Esophagus muscularis mucosa (tissue), 4 donors: ENCODE results near the gene WWC1. TPM values are rescaled to one million over a fixed set of nuclear protein-coding genes. Genes with fewer than 3 reads are reported as not detected.
A peak's percentile ranks its signal among the peaks of the same experiment; 100 is the strongest.

Experiments used
- DNase-seq: peaks from one replicate; pipeline ENCODE4 v3.0.0-alpha.2; 2017; ENCODE audit errors: extremely low spot score
- H3K27ac ChIP-seq, 4 donors: fragments of 200-600 bp; sonication (generic); replicated peaks in 1 of 4; 1 replicate in 3 of 4; 2 replicates in 1 of 4; pipeline ENCODE4 v1.5.1; 2016 to 2019; ENCODE audit warnings: mild to moderate bottlenecking in 1 of 4
- H3K27me3 ChIP-seq, 4 donors: fragments of 200-600 bp; sonication (generic); one replicate each; pipeline versions ENCODE4 v1.5.1 to v1.6.0; 2016 to 2019
- H3K36me3 ChIP-seq, 4 donors: fragments of 200-600 bp; sonication (generic); one replicate each; pipeline ENCODE4 v1.5.1; 2016 to 2019
- H3K4me1 ChIP-seq, 4 donors: fragments of 200-600 bp; sonication (generic); one replicate each; pipeline ENCODE4 v1.5.1; 2016 to 2019
- H3K4me3 ChIP-seq, 4 donors: fragments of 200-600 bp; sonication (generic); 1 replicate in 2 of 4; 2 replicates in 2 of 4; pipeline ENCODE4 v1.5.1; 2016 to 2019; ENCODE audit warnings: mild to moderate bottlenecking in 4 of 4, moderate library complexity in 1 of 4
- H3K9me3 ChIP-seq, 4 donors: fragments of 200-600 bp; sonication (generic); 1 replicate in 3 of 4; 2 replicates in 1 of 4; pipeline ENCODE4 v1.5.1; 2016 to 2019
- EP300 ChIP-seq: sonication (generic); formaldehyde crosslinking; IDR thresholded peaks from one replicate; pipeline ENCODE4 v1.6.1; 2017; ENCODE audit warnings: antibody characterized with exemption
- POLR2A ChIP-seq: fragments of 450-650 bp; IDR thresholded peaks from one replicate; pipeline ENCODE4 v1.6.1; 2017; ENCODE audit warnings: antibody characterized with exemption, moderate library complexity, mild to moderate bottlenecking, low read depth
- POLR2AphosphoS5 ChIP-seq, 2 donors: sonication (generic); formaldehyde crosslinking; IDR thresholded peaks; one replicate each; pipeline ENCODE4 v1.6.1; 2017; ENCODE audit warnings: antibody characterized with exemption in 2 of 2
- WGBS: methylation state at CpG from one replicate; pipeline ENCODE4 v1.1.5; 2018; 5-methylcytosine and 5-hydroxymethylcytosine counted together
- intact Hi-C: fragments of 100-400 bp; cut with DNase I; formaldehyde crosslinking; loops from one replicate; pipeline ENCODE4 v1.15.1; 2023
- total RNA-seq, 4 donors: library from RNA; depleted of rRNA; stranded (reverse); fragments of >200 nt; gene quantifications; one replicate each; pipeline versions ENCODE4 v1.1.0 to v1.2.1, GENCODE V29; 2016
- TF ChIP-seq, protein P1 (sequence below), 3 experiments: fragments of 200-600 bp in 2 of 3; fragments of 450-650 bp in 1 of 3; sonication (generic) in 2 of 3; IDR thresholded peaks; one replicate each; pipeline ENCODE4 v1.5.1; 2017 to 2019; ENCODE audit warnings: antibody characterized with exemption in 3 of 3, mild to moderate bottlenecking in 2 of 3, moderate library complexity in 1 of 3

The WWC1 gene
- total RNA-seq, 4 donors from 2014 or later = 2.1 to 6.2 (median 3.2) TPM

GRCh38 chr5:168266016-168266415, 25.4 kb upstream of the WWC1 start:
- no peak overlapping the region for H3K4me3 ChIP-seq
- no peaks in the 10 kb centered on the region for H3K27me3 ChIP-seq
- TF ChIP-seq POLR2AphosphoS5 (IDR thresholded peaks at IDR 0.05) = no peak
- TF ChIP-seq, protein P1, sequence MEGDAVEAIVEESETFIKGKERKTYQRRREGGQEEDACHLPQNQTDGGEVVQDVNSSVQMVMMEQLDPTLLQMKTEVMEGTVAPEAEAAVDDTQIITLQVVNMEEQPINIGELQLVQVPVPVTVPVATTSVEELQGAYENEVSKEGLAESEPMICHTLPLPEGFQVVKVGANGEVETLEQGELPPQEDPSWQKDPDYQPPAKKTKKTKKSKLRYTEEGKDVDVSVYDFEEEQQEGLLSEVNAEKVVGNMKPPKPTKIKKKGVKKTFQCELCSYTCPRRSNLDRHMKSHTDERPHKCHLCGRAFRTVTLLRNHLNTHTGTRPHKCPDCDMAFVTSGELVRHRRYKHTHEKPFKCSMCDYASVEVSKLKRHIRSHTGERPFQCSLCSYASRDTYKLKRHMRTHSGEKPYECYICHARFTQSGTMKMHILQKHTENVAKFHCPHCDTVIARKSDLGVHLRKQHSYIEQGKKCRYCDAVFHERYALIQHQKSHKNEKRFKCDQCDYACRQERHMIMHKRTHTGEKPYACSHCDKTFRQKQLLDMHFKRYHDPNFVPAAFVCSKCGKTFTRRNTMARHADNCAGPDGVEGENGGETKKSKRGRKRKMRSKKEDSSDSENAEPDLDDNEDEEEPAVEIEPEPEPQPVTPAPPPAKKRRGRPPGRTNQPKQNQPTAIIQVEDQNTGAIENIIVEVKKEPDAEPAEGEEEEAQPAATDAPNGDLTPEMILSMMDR (IDR thresholded peaks at IDR 0.05) = no peak
- TF ChIP-seq EP300 = no peak
- no peak for TF ChIP-seq POLR2A
- 94% methylated on average over 4 of the region's 6 CpGs for WGBS
- no peaks in the 10 kb centered on the region for H3K9me3 ChIP-seq
- no peak for DNase-seq
- peaks cover 13 to 16% (median 14%) of the 10 kb centered on the region in 4 donors for H3K4me1 ChIP-seq
- intact Hi-C loops = loop anchor here (5.0 kb wide), 1 partner anchor 221 kb away; the partner anchor contains the start of gene RARS1
- no peak overlapping the region for H3K27ac ChIP-seq
- H3K36me3 ChIP-seq = peaks cover 0 to 24% (median 0%) of the 10 kb centered on the region in 4 donors

- intact Hi-C loops = loop anchor here (5.0 kb wide), 1 partner anchor 218 kb away; the partner anchor contains the start of gene RARS1
- H3K9me3 ChIP-seq = no peaks in the 10 kb centered on the region
- H3K27me3 ChIP-seq = no peaks in the 10 kb centered on the region
- H3K36me3 ChIP-seq = no peaks in the 10 kb centered on the region
- TF ChIP-seq, protein P1 (IDR thresholded peaks at IDR 0.05) = peak; percentile 77 to 91 (median 78)
- TF ChIP-seq POLR2A (no peak), EP300 (no peak), POLR2AphosphoS5 (IDR thresholded peaks at IDR 0.05) (peak in 1 of 2 donors; percentile 52)
- peak; percentile 95 for DNase-seq
- peaks cover 13 to 16% (median 14%) of the 10 kb centered on the region in 4 donors for H3K4me1 ChIP-seq
- peak overlapping the region; percentile 44 to 56 (median 48) for H3K4me3 ChIP-seq
- WGBS = 5% methylated on average over 22 of the region's 30 CpGs
- H3K27ac ChIP-seq = peak overlapping the region in 3 of 4 donors; percentile 20 to 33 (median 31)
These were observed 22.2 kb upstream of the WWC1 start for GRCh38 chr5:168268949-168269936.

DNA sequence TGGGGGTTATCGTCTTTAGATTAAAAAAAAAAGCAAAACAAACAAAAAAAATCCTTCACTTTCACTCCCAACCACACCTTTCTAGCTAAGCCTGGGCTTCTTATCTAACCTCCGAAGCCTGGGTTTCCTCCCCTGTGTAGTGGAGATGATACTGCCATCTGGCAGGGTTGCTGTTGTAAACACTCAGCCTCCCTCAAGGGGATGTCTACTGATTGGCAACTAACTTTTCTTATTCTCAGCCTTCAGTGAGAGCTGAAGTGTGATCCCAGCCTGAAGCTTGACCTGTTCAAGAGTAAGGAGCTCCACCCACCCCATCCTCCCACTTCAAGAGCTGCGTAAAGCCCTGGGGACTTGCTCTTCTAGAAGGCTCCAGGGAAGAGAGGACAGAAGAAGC, 21.5 kb upstream of the WWC1 start:
- intact Hi-C loops = loop anchor here (5.0 kb wide), 1 partner anchor 217 kb away; the partner anchor contains the start of gene RARS1
- no peaks in the 10 kb centered on the region for H3K36me3 ChIP-seq
- H3K9me3 ChIP-seq = no peaks in the 10 kb centered on the region
- no peak overlapping the region for H3K27ac ChIP-seq
- peaks cover 13 to 16% (median 14%) of the 10 kb centered on the region in 4 donors for H3K4me1 ChIP-seq
- H3K4me3 ChIP-seq = peak overlapping the region in 3 of 4 donors; percentile 44 to 48 (median 48)
- WGBS = 35% methylated on average over 2 of the region's 3 CpGs
- no peak for TF ChIP-seq EP300
- TF ChIP-seq POLR2A = no peak
- TF ChIP-seq, protein P1 (IDR thresholded peaks at IDR 0.05) = no peak
- no peak for TF ChIP-seq POLR2AphosphoS5 (IDR thresholded peaks at IDR 0.05)
- no peaks in the 10 kb centered on the region for H3K27me3 ChIP-seq
- no peak for DNase-seq

- no peak for DNase-seq
- H3K4me3 ChIP-seq = no peak overlapping the region
- TF ChIP-seq, protein P1 (IDR thresholded peaks at IDR 0.05) = no peak
- TF ChIP-seq EP300 (no peak), POLR2AphosphoS5 (IDR thresholded peaks at IDR 0.05) (no peak), POLR2A (no peak)
- no peak overlapping the region for H3K27ac ChIP-seq
- H3K27me3 ChIP-seq = no peaks in the 10 kb centered on the region
- no peaks in the 10 kb centered on the region for H3K36me3 ChIP-seq
- 75% methylated on average over 3 of the region's 3 CpGs for WGBS
- peaks cover 13 to 16% (median 14%) of the 10 kb centered on the region in 4 donors for H3K4me1 ChIP-seq
- no peaks in the 10 kb centered on the region for H3K9me3 ChIP-seq
- intact Hi-C loops = no loop called here
These were observed 21.0 kb upstream of the WWC1 start for GRCh38 chr5:168270476-168270875.
